ENCODE data around the gene EML3.
A peak's percentile ranks its signal among the peaks of the same experiment; 100 is the strongest.
"Not testable (repeated sequence)": the region's sequence is repeated elsewhere in the genome, so short reads cannot be mapped to it uniquely, and the experiment has no call there.

EML3 gene, protein sequence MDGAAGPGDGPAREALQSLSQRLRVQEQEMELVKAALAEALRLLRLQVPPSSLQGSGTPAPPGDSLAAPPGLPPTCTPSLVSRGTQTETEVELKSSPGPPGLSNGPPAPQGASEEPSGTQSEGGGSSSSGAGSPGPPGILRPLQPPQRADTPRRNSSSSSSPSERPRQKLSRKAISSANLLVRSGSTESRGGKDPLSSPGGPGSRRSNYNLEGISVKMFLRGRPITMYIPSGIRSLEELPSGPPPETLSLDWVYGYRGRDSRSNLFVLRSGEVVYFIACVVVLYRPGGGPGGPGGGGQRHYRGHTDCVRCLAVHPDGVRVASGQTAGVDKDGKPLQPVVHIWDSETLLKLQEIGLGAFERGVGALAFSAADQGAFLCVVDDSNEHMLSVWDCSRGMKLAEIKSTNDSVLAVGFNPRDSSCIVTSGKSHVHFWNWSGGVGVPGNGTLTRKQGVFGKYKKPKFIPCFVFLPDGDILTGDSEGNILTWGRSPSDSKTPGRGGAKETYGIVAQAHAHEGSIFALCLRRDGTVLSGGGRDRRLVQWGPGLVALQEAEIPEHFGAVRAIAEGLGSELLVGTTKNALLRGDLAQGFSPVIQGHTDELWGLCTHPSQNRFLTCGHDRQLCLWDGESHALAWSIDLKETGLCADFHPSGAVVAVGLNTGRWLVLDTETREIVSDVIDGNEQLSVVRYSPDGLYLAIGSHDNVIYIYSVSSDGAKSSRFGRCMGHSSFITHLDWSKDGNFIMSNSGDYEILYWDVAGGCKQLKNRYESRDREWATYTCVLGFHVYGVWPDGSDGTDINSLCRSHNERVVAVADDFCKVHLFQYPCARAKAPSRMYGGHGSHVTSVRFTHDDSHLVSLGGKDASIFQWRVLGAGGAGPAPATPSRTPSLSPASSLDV

DNA sequence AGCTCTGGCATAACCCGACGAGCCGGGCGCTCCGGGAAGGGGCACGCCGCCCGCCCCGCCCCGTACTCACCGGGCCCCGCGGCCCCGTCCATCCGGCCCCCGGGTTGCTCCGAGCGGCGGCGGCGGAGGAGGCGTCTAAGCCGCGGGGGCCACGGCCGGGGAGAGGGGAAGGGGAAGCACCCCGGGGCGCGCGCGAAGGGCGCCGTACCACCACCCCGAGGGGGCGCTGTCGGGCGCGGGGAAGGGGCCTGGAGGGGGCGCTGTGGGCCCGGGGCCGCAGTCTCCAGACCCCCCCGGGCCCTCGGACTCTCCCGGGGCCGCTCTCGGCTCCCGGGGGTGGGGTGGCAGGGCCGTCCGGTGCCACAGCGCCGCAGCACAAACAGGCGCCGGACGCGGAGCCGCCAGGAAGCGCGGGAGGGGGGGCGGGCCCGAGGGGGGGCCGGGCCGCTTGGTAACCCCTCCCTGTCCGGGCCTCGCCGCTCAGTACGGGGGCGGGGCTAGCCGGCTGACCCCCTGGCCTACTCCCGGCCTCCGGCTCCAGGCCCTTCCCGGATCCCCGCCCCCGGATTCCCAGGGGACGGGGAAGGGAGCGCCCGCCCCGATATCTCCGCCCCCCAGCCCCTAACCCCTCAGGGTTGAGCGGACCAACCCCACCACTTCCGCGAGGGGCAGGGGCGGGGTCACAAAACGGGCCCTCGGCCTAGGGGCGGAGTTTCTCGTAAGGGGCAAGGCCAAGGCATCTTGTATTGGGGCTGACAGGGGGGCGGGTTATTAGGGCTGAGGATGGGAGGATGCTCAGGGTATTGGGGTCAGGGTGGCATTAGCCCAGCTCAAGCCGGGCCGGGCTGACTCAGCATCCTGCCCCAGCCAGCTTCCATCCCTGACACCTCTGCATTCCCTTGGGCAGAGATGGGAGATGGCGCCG lies at the start of gene EML3, which contains the start of gene ROM1:
EML3 (minus strand) TSS at position 410 of the 925 bp plus-strand sequence; CDS start at position 92, 318 bp downstream.
ROM1 (plus strand) TSS at position 892 of the 925 bp plus-strand sequence; CDS start at position 917, 25 bp downstream.
- peak; percentile 29 for DNase-seq

DNA sequence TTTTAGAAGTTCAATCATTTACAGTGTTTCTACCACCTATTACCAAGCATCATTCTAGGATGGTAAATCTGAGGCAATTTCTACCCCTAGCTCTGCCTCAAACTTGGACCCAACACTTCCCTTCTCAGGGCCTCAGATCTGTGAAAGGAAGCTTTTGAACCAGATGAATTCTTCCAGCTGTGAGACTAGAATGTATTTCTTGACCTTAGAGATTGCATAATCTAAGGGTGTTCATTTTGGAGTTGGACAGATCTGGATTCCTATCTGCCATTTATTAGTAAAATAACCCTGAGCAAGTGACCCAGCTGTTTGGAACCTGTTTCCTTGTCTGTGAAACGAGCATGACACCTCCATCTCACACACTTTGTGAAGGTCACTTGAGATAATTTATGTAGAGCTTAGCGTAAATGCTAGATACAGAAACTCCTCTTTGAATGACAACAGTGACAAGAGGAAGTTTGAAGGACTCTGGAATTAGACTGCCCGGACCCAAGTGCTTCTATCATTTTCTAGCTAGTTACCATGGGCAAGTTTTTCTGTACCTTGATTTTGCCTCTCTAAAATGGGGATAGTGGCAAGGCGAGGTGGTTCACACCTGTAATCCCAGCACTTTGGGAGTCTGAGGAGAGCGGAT lies 44.3 kb upstream of the EML3 start:
- no peak for DNase-seq

DNA sequence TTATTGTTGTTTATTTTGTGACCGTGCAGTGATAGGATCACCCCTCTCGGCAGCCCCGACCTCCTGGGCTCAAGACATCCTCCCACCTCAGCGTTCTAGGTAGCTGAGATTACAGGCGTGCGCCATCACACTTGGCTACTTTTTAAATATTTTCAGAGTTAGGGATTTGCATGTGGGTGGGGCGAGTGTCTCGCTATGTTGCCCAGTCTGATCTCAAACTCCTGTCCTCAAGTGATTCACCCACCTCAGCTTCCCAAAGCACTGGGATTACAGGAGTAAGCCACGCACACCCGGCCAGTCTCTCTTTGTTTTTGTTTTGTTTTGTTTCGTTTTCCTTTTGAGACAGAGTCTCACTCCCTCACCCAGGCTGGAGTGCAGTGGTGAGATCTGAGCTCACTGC lies 41.7 kb upstream of the EML3 start:
- no peak for DNase-seq

DNA sequence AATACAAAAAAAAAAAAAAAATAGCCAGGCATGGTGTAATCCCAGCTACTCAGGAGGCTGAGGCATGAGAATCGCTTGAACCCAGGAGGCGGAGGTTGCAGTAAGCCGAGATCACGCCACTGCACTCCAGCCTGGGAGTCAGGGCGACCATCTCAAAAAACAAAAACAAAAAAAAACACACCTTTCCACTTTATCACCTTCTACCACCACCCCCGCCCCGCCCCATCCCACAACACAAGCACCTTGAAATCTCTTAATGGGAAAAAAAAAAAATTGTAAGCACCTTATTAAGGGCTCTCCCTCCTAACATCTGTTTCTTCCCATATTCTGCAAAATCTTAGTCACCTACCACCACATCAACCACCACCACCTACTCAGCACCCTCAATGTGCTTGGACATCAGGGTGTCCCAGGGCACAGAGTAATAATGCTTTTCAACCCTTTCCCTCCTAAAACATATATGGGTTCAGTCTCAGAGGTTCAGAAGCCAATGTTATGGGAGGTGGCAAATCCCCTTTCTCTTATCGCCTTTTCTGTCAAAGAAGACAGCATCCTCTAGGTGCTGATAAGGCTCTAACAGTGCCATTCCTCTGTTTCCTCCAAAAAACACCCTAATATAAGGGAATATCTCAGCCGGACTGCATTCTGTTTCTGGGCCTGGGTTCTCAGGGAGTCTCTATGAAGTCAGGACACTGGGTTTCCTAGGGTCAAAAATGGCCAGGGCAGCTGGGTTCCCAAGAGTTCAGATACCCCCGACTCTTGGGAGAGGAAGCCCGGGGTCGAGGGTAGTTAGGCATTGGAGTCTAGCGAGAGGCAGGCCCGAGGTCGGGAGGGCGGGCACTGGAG lies 39.8 kb upstream of the EML3 start:
- no peak for DNase-seq

DNA sequence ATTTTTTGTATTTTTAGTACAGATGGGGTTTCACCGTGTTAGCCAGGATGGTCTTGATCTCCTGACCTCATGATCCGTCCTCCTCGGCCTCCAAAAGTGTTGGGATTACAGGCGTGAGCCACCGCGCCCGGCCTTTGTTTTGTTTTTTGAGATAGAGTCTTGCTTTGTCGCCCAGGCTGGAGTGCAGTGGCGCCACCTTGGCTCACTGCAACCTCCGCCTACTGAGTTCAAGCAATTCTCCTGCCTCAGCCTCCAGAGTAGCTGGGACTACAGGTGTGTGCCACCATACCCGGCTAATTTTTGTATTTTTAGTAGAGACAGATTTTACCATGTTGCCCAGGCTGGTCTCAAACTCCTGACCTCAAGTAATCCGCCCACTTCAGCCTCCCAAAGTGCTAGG lies 37.7 kb upstream of the EML3 start:
- DNase-seq, result not testable (repeated sequence)

DNA sequence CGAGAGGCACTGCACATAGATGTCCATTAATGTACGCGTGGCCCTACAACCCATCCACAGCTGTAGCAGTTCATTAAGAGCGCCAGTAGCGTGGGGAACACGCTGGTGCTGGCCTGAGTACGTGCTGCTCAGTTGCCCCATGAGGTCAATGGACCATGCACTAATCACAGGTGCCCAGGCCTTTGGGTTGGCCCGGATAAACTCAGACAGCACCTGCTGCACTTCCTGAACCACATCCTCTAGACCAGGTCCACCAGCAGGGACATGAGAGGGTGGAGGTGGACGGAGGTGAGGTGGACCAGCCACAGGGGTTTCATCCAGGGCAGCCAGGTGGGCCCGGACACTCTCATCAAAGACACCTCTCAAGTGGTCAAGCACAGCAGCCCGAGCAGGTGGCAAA lies 36.9 kb upstream of the EML3 start:
- DNase-seq, result no peak

DNA sequence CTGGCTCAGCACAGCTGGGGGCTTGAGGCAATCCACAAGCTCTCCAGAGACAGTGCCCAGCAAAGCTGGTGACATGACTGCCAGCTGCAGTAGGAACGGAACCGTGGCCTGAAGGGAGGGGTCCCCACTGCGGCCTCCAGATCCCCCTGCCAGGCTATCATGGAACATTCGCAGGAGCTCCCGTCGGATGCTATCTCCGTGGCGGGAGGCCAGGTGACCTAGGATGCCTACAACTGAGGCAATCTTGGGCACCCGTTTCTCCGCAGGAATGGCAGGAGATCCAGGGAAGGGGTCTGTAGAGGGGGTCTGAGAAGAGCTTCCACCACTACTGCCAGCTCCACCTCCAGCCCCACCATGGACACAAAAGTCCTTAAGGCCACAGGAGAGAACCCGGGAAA lies 36.4 kb upstream of the EML3 start:
- no peak for DNase-seq

DNA sequence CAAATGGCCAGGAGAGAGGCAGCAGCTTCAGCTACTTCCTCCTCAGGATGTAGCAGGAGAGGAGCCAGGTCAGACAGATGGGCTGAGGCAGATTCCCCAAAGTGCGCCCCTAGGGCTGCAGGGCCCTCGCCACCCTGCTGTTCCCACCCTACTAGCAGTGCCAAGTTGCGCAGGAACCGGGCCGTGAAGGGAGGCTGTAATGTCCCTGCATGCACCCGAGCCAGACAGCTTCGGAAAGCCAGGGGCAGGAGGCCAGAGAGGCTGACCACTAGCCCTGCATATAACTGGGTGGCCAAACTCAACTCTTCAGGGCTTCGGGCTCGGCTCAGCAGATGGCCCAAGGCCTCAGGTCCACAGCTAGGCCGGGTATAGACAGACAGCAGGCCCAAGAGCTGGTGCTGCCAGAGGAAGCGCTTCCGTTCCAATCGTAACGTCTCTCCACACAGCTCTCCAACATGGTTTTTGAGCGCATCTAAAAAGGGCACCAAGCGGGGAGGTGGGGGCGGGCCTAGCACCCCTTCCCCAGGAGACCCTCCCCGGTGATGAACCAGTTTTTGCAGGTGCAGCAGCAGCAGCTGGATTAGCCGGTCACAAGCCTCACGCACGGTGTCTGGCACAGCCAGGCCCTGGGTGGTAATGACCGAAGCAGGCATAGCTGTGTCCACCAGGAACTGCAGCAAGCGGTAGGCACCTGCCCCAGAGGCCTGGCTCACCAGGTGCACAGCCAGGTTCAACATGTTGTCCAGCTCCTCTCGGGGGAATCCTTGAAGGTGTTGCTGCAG lies 35.8 kb upstream of the EML3 start:
- DNase-seq, result no peak

DNA sequence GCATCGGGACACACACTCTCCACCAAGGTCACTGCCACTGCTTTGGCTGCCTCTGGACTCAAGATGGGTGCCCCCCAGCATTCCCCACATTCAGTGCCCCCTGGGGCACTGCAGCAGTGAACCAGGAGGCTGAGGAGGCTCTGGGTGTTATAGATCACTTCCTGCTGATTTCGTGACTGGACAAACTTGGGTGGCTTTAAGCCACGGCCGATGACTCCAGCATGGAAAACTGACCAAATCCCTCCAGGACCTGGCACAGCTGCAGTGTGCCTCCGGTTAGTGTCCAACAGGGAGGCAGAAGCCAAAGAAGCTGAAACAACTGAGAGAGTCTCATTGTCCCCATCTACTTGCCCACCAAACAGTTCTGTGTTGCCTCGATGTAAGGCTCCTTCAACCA lies 35.0 kb upstream of the EML3 start:
- no peak for DNase-seq

DNA sequence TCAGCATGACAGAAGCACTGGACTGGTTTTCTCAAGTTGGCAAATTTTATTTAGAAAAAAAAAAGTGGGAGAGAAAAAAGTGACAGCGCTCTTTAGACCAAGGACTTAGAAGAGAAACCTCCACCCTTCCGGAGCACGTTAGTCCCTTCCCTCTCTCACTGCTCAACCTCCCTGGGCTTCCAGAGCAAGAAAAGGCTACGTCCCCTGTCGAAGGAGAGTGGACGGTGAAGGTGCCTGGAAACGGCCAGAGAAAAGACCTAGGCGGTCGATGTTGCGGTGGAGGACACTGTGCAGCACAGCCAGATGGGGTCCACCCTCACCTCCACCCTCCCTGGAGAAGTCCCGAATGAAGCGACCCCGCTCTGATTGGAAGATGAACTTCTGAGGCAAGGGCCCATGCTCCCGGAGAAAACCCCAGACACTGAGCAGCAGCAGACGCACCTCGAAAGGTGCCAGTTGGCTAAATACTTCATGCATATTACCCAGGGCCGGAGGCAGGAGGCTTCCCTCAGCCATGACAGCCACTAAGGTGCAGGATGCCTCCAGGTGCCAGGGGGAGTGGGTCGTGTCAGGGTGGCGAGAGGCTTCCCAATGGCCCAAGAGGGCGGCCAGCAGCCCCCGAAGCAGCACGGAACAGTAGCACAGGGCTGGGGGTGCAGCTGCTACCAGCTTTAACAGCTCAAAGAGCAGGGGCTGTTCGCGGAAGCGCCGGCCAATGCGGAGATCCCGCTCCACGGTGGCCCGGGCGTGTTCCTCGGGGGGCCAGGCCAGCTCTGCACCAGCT lies 34.4 kb upstream of the EML3 start:
- DNase-seq, result no peak

DNA sequence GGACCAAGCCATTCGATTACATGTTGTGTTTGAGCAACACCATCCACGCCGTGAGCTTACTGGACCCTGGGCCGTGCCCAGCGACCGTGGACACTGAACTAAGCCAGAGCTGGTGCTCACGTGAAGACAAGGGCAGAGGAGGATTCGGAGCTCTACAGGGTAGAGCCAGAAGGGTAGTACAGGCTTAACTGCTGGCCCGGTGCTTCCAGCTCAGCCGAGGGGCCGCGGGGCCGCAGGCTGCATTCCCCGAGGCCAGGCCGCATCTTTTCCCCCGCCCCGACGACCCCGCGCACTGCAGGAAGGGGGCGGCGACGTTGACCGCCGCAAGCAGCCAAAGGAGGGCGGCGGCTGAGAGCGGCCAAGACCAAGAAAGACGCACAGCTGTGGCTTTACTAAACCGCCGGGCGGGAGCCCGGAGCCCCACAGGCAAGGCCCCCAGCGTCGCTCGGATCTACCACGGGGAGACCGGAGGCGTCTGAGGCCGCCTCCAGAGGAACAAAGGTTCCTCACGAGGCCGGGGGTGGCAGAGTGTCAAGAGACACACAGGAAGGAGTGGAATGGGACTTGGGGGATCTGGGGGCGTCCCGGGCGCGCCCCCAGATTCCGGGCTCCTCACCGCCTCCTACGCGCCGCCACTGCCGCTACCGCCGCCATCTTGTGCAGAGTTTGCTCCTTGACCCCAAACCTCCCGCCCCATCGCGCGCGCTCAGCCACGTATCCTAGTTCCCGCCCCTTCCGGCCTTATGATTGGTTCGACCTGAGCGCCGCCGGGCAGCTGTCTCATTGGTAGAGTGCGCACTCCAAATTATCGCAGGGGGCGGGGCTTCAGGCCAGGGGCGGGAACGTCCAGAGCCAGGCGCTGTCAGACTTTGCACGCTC lies 33.6 kb upstream of the EML3 start, which contains the start of gene GANAB:
GANAB (minus strand) TSS at position 668 of the 879 bp plus-strand sequence; CDS start at position 654, 14 bp downstream.
- peak; percentile 96 for DNase-seq

DNA sequence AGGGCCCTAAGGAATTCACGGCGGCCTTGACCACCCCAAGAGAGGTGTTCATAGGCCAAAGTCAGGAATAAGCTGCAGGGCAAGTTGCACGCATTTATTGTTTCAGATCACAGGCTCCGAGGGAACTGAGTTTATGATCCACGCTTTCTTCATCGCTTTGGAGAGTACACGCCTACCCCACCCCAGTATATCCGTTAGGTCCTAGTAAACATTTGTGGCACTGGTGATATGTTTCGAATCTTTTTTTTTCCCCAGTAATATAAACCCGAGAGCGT lies 33.0 kb upstream of the EML3 start:
- no peak for DNase-seq

DNA sequence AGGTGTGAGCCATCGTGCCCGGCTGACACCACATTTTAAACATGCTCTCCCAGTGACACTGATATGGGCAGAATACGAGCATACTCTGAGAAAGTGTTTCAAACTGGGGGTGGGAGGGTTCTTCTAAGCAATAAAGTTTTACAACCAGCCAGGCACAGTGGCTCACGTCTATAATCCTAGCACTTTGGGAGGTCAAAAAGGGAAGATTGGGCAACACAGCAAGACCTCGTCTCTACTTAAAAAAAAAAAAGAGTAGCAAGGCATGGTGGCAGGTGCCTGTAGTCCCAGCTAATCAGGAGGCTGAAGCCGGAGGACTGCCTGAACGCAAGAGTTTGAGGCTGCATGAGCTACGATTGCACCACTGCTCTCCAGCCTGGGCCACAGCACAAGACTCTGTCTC lies 31.6 kb upstream of the EML3 start:
- no peak for DNase-seq

DNA sequence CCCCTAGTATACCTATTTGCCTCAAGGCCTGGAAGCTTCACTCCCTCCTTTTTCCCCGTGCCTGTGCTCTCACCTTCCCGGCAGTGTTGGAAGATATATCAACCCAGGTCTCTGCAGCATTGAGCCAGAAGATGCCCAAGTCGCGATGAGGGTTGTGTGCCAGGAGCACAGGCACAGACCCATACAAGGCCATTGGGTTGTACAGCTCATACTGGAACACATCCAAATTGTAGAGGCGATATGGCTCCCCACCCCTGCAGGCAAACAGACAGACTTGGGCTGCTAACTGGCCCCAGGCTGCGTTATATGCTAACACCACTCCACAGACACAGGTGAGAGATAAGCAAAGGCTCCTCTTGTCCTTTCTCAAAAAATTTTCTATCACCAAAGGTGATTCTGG lies 19.9 kb upstream of the EML3 start:
- no peak for DNase-seq

DNA sequence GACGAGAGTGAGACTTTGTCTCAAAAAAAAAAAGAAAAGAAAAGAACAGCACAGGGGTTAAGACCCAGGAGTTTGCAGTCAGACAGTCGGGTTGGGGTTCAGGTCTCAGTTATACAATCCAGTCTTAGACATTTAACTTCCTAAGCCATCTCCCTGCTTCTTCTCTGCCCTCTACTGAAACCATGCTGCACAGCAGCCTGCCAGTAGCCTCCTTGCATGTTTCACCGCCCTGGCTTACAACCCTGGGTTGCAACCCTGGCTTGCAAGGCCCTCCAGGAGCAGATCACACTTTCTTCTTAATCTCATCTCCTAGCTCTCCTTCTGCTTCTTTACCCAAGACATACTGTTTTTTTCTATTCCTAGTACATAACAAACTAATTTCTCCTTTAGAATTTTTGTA lies 15.1 kb upstream of the EML3 start:
- no peak for DNase-seq

DNA sequence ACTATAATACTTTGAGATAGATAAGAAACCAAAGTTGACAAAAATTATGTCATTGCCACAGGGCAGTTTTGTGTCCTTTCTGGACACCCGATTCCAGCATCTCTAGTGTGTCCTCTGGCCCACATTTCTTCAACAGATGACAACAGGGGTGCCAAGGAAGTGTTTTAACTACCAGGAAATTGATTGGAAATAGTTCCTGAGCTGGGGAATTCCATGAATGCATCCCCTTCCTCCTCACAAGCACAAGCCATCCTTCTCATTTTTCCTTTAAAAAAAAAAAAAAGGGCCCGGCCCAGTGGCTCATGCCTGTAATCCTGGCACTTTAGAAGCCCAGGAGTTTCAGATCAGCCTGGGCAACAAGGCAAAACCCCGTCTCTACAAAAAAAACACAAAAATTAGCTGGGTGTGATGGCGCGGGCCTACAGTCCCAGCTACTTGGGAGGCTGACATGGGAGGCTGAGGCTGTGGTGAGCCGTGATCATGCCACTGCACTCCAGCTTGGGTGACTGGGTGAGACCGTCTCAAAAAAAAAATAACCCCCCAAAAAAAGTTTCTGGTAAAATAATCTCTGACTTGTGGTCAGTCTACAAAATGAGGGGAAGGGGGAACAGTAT lies 10.0 kb upstream of the EML3 start:
- no peak for DNase-seq

DNA sequence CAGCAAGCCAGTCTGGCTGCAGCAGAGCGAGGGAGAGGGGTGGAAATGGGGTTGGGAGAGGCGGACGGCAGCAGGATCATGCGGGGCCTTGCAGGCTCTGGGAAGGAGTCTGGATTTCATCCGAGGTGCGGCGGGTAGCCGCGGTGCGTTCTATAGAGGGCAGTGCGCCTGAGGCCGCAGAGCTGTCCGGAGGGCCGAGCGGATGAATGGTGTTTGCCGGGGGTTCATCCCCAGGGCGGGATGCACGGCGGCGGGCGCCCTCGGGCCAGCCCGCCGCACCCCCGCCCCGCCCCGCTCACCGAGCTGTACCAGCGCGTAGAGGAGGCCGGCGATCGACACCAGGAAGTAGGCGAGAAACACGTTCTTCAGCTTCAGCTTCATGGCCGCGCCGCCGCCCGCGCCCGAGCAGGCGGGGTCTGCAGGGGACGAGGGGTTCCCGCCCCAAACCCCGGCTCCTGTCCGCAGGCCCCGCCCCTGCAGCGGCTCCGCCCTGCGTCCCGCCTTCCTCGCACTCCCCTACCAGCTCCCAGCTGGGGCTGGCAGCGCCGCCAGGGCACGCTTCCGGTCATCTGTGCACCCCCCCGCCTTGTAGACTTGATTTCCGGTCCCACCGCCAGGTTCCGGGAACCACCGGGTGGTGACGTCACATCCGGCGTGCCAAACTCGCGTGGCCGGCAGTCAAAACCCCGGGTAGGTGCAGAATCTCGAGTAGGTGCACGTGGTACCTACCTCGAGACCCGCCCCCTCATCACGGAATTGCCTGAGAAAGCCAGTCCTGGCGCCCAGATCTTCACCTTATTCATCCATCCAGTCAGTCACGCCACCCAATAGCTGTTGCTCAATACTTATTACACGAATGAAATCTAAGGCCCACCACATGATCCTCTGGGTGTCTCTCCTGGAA lies 9.2 kb upstream of the EML3 start, which contains the start of gene B3GAT3:
B3GAT3 (minus strand) TSS at position 420 of the 904 bp plus-strand sequence; CDS start at position 381, 39 bp downstream.
- peak; percentile 95 for DNase-seq

Measured in kidney glomerular epithelial cell (primary cell).